H1 (cell line): ENCODE results near the gene SORD. TPM values are rescaled to one million over a fixed set of nuclear protein-coding genes. Genes with fewer than 3 reads are reported as not detected.
A peak's percentile ranks its signal among the peaks of the same experiment; 100 is the strongest.

Source experiments
- CTCF ChIA-PET: fragments of 300-600 bp; sonication (Branson Sonifier 250); formaldehyde crosslinking; loops from one replicate; lab custom pipeline; 2021; ENCODE audit not compliant: partially characterized antibody; lab: Charles Lee
- POLR2A ChIA-PET: fragments of 300-600 bp; sonication (Branson Sonifier 250); formaldehyde crosslinking; loops from one replicate; lab custom pipeline; 2021; ENCODE audit warnings: inconsistent platforms; ENCODE audit not compliant: partially characterized antibody; lab: Charles Lee
- DNase-seq, 2 experiments: peaks; one replicate each; pipeline versions ENCODE4 v3.0.0 to v3.0.0-alpha.2; 2010 to 2022; ENCODE audit warnings: low spot score in 2 of 2, low read depth in 1 of 2, mixed read lengths in 1 of 2
- FAIRE-seq: peaks from 2 replicates; lab custom pipeline; 2011; peaks lifted over from hg19 to GRCh38; lab: Jason Lieb, UNC
- H2AFZ ChIP-seq: 2 replicates; pipeline ENCODE4 v1.8.1; 2012; ENCODE audit warnings: low read length, inconsistent platforms
- H2AK5ac ChIP-seq: 2 replicates; pipeline ENCODE4 v1.6.1; 2013; ENCODE audit warnings: low read depth, low read length
- H2BK120ac ChIP-seq: replicated peaks from 2 replicates; pipeline ENCODE3; 2013; ENCODE audit warnings: low read depth, low read length, inconsistent platforms
- H2BK12ac ChIP-seq: 2 replicates; pipeline ENCODE4 v1.6.1; 2013; ENCODE audit warnings: low read depth, low read length
- H2BK15ac ChIP-seq: 2 replicates; pipeline ENCODE4 v1.6.1; 2013; ENCODE audit warnings: low read length
- H2BK20ac ChIP-seq: 2 replicates; pipeline ENCODE4 v1.6.1; 2013; ENCODE audit warnings: low read length
- H2BK5ac ChIP-seq: 2 replicates; pipeline ENCODE4 v1.6.1; 2013; ENCODE audit warnings: low read depth, low read length
- H3K14ac ChIP-seq: 2 replicates; pipeline ENCODE4 v1.6.1; 2013; ENCODE audit warnings: inconsistent platforms; ENCODE audit not compliant: insufficient read length
- H3K18ac ChIP-seq: 2 replicates; pipeline ENCODE4 v1.6.1; 2013; ENCODE audit warnings: low read length; ENCODE audit errors: extremely low read depth
- H3K23ac ChIP-seq: 2 replicates; pipeline ENCODE4 v1.6.1; 2013; ENCODE audit warnings: inconsistent platforms; ENCODE audit not compliant: insufficient read length
- H3K23me2 ChIP-seq: 2 replicates; pipeline ENCODE4 v1.6.1; 2013; ENCODE audit warnings: low read depth, low read length
- H3K27ac ChIP-seq: 2 replicates; pipeline ENCODE4 v1.6.1; 2011; ENCODE audit warnings: low read depth, low read length, inconsistent platforms
- H3K27me3 ChIP-seq, 4 experiments: replicated peaks in 1 of 4; 1 replicate in 1 of 4; 2 replicates in 3 of 4; pipeline versions ENCODE4 v1.6.1 to v1.8.1; 2011 to 2013; ENCODE audit warnings: low read length in 3 of 4, mild to moderate bottlenecking in 3 of 4, inconsistent platforms in 2 of 4, mixed read lengths in 2 of 4, moderate library complexity in 1 of 4; ENCODE audit not compliant: control insufficient read depth in 3 of 4, insufficient read depth in 3 of 4; ENCODE audit errors: extremely low read depth in 1 of 4
- H3K36me3 ChIP-seq, 4 experiments: 2 replicates each; pipeline versions ENCODE4 v1.6.1 to v1.8.1; 2011 to 2013; ENCODE audit warnings: mild to moderate bottlenecking in 4 of 4, low read length in 3 of 4, moderate library complexity in 2 of 4, control low read depth in 1 of 4, inconsistent platforms in 1 of 4; ENCODE audit not compliant: insufficient read depth in 4 of 4, control insufficient read depth in 2 of 4
- H3K4ac ChIP-seq: replicated peaks from 2 replicates; pipeline ENCODE3; 2013; ENCODE audit warnings: low read length, low read depth, mixed read lengths, inconsistent platforms; ENCODE audit not compliant: insufficient read length
- H3K4me1 ChIP-seq, 4 experiments: replicated peaks in 1 of 4; 1 replicate in 1 of 4; 2 replicates in 3 of 4; pipeline versions ENCODE4 v1.6.1 to v1.8.1; 2011 to 2013; ENCODE audit warnings: low read length in 3 of 4, inconsistent platforms in 2 of 4, mixed read lengths in 1 of 4; ENCODE audit not compliant: insufficient read depth in 4 of 4, control insufficient read depth in 3 of 4
- H3K4me2 ChIP-seq, 2 experiments: 2 replicates each; pipeline versions ENCODE4 v1.6.1 to v1.8.1; 2011 to 2013; ENCODE audit warnings: low read depth in 2 of 2, low read length in 2 of 2, control low read depth in 1 of 2, inconsistent platforms in 1 of 2, mild to moderate bottlenecking in 1 of 2; ENCODE audit not compliant: insufficient read depth in 1 of 2
- H3K4me3 ChIP-seq, 4 experiments: fragments of 200-600, 300-600 bp in 1 of 4; sonication (generic), shearing (Covaris generic), sonication (Bioruptor Twin) in 1 of 4; 2 replicates each; pipeline versions ENCODE4 v1.5.1 to v1.8.1; 2011 to 2016; ENCODE audit warnings: low read length in 4 of 4, low read depth in 3 of 4, control low read depth in 2 of 4, inconsistent platforms in 2 of 4, mild to moderate bottlenecking in 2 of 4, mixed read lengths in 1 of 4, moderate library complexity in 1 of 4; ENCODE audit not compliant: insufficient read depth in 2 of 4; ENCODE audit errors: extremely low read depth in 1 of 4
- H3K56ac ChIP-seq: replicated peaks from 2 replicates; pipeline ENCODE3; 2013; ENCODE audit warnings: low read depth, mild to moderate bottlenecking, mixed read lengths, low read length, inconsistent platforms; ENCODE audit not compliant: insufficient read length
- H3K79me1 ChIP-seq: 2 replicates; pipeline ENCODE4 v1.6.1; 2013; ENCODE audit warnings: low read depth, low read length, control low read depth
- H3K79me2 ChIP-seq, 2 experiments: 2 replicates each; pipeline versions ENCODE4 v1.6.1 to v1.8.1; 2012 to 2013; ENCODE audit warnings: low read length in 2 of 2, mild to moderate bottlenecking in 2 of 2, inconsistent platforms in 1 of 2; ENCODE audit not compliant: insufficient read depth in 2 of 2, control insufficient read depth in 1 of 2
- H3K9ac ChIP-seq, 4 experiments: replicated peaks in 1 of 4; 1 replicate in 1 of 4; 2 replicates in 3 of 4; pipeline versions ENCODE4 v1.6.1 to v1.8.1; 2011 to 2013; ENCODE audit warnings: low read depth in 3 of 4, low read length in 3 of 4, control low read depth in 2 of 4, mild to moderate bottlenecking in 2 of 4, moderate library complexity in 2 of 4, inconsistent platforms in 1 of 4; ENCODE audit errors: extremely low read depth in 1 of 4
- H3K9me3 ChIP-seq, 2 experiments: 2 replicates each; pipeline versions ENCODE4 v1.6.1 to v1.8.1; 2012 to 2013; ENCODE audit warnings: mild to moderate bottlenecking in 2 of 2, moderate library complexity in 2 of 2, control low read depth in 1 of 2, inconsistent platforms in 1 of 2, low read depth in 1 of 2, low read length in 1 of 2, mixed read lengths in 1 of 2; ENCODE audit not compliant: insufficient read depth in 2 of 2
- H4K20me1 ChIP-seq, 2 experiments: replicated peaks in 1 of 2; 2 replicates each; pipeline versions ENCODE3 to v1.8.1; 2011 to 2013; ENCODE audit warnings: inconsistent platforms in 2 of 2, low read length in 2 of 2, mild to moderate bottlenecking in 1 of 2; ENCODE audit not compliant: insufficient read depth in 2 of 2, control insufficient read depth in 1 of 2
- H4K5ac ChIP-seq: 2 replicates; pipeline ENCODE4 v1.6.1; 2013; ENCODE audit warnings: low read length, low read depth, mixed read lengths, inconsistent platforms; ENCODE audit not compliant: insufficient read length
- H4K8ac ChIP-seq: 2 replicates; pipeline ENCODE4 v1.8.0; 2013; ENCODE audit warnings: mild to moderate bottlenecking, moderate library complexity, low read length, inconsistent platforms; ENCODE audit not compliant: insufficient read depth; ENCODE audit errors: extremely low read depth
- H4K91ac ChIP-seq: replicated peaks from 2 replicates; pipeline ENCODE3; 2013; ENCODE audit warnings: low read length, mixed read lengths, inconsistent platforms; ENCODE audit not compliant: insufficient read length
- EZH2 ChIP-seq: fragments of 200-600 bp; sonication (generic); IDR thresholded peaks from 2 replicates; pipeline ENCODE4 v1.7.1; 2012; ENCODE audit warnings: low read depth, mild to moderate bottlenecking, moderate library complexity, low read length, inconsistent platforms; ENCODE audit not compliant: severe bottlenecking
- JUND ChIP-seq: IDR thresholded peaks from 2 replicates; pipeline ENCODE4 v1.6.1; 2011; ENCODE audit warnings: mild to moderate bottlenecking, improper control_type of control experiment, low read length
- RAD21 ChIP-seq, 2 experiments: IDR thresholded peaks in 1 of 2; conservative IDR thresholded peaks in 1 of 2; 2 replicates each; pipeline ENCODE4 v1.6.1; 2011; ENCODE audit warnings: low read depth in 2 of 2, low read length in 2 of 2, improper control_type of control experiment in 1 of 2, inconsistent platforms in 1 of 2, mild to moderate bottlenecking in 1 of 2, moderate library complexity in 1 of 2
- SP2 ChIP-seq: IDR thresholded peaks from 2 replicates; pipeline ENCODE4 v1.6.1; 2012; ENCODE audit warnings: mild to moderate bottlenecking, low read length, inconsistent platforms
- SUZ12 ChIP-seq: fragments of 200-600 bp; sonication (generic); IDR thresholded peaks from 2 replicates; pipeline ENCODE4 v1.6.1; 2012; ENCODE audit warnings: mild to moderate bottlenecking, inconsistent platforms, low read length, moderate library complexity, mixed read lengths
- WGBS, 2 experiments: shearing (Covaris generic) in 1 of 2; methylation state at CpG; one replicate each; pipeline versions ENCODE4 v1.1.6 to v1.1.7; 2013 to 2015; ENCODE audit warnings: low lambda C conversion rate in 2 of 2, mixed read lengths in 2 of 2, inconsistent platforms in 1 of 2, low coverage in 1 of 2, missing lambda C conversion rate in 1 of 2; ENCODE audit not compliant: insufficient replicate concordance in 2 of 2, insufficient coverage in 1 of 2, insufficient read length in 1 of 2; ENCODE audit errors: extremely low coverage in 1 of 2, missing lambda C conversion rate in 1 of 2; 5-methylcytosine and 5-hydroxymethylcytosine counted together
- polyA plus RNA-seq, 7 experiments: library from polyadenylated mRNA; depleted of rRNA in 3 of 7; stranded (reverse) in 5 of 7; unstranded in 2 of 7; fragments of >200 nt in 5 of 7; fragments of 200-250 nt in 2 of 7; gene quantifications; 1 replicate in 5 of 7; 2 replicates in 1 of 7; 4 replicates in 1 of 7; pipeline versions ENCODE4 v1.2.1 to v1.2.3, GENCODE V29; 2011 to 2013; ENCODE audit warnings: missing spikeins in 2 of 7, mixed read lengths in 2 of 7
- total RNA-seq: library from RNA; stranded (reverse); fragmentation: NEBNext Ultra II Directional; extraction: Animal tissue kit (Norgen Biotek cat#: 25700); gene quantifications from 2 replicates; pipeline ENCODE4 v1.2.1, GENCODE V29; 2021
- TF ChIP-seq, protein P1 (sequence below), 3 experiments: IDR thresholded peaks; 1 replicate in 2 of 3; 2 replicates in 1 of 3; pipeline versions ENCODE4 v1.5.1 to v1.6.1; 2011; ENCODE audit warnings: low read length in 3 of 3, mild to moderate bottlenecking in 3 of 3, inconsistent platforms in 2 of 3, low read depth in 1 of 3, moderate library complexity in 1 of 3; ENCODE audit not compliant: insufficient read depth in 1 of 3; ENCODE audit errors: control extremely low read depth in 1 of 3

Gene SORD
- total and polyA plus RNA-seq, 2 of the 8 experiments (the other 6 are each of a cell fraction or from before 2014, with no cell fraction given), result 52.6 to 75.8 TPM

DNA sequence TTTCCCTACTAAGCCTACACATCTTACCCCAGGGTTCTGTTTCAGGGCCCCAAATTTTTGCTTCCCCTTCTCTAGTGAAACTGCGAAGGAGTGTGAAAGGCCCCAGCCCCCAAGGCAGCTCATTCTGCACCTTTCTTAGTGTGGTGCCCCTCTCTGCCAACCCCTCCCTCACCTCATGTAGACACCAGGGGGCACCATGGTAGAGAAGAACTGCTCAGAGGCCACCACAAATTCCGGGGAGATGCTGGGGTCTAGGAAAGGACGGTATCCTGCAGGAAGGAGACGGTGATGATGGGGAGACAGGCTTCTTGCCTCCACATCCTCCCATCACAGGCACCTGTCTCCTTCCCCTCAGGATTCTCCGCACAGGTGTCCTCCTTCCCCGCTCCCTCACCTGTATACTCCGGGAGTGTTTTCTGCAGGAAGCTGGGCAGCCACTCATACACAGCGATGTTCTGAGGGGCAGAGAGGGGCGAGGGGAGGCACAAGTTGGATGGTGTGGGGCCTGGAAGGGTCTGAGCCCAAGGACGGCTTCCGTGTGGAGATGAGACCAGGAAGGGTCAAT is 87.3 kb downstream of the SORD start:
- 55% methylated on average over 9 of the region's 11 CpGs; no CpG with 5 or more reads in 1 of the 2 experiments for WGBS, 2 experiments
- no peak overlapping the region for H2BK5ac ChIP-seq
- CTCF ChIA-PET, result interaction anchor here (0.7 to 3.3 kb wide), 10 partner anchors 8 to 53 kb away, joined by 3 to 22 read pairs (median 4); no protein-coding TSS in a partner anchor

More for the DNA sequence above, 87.3 kb downstream of the SORD start:
- no peak overlapping the region for H4K91ac ChIP-seq
- H2BK12ac ChIP-seq, result no peak overlapping the region
- peaks cover 0 to 23% (median 17%) of the 10 kb centered on the region in 4 experiments; a peak in 6 of 7 replicates for H3K4me1 ChIP-seq
- no peak overlapping the region for H3K23ac ChIP-seq
- H2BK15ac ChIP-seq, result no peak overlapping the region
- H3K27ac ChIP-seq, result no peak overlapping the region
- no peaks in the 10 kb centered on the region; a peak in 1 of 4 replicates for H3K9me3 ChIP-seq
- H3K4me2 ChIP-seq, result no peak overlapping the region
- H2BK120ac ChIP-seq, result no peak overlapping the region
- no peak overlapping the region for H2AK5ac ChIP-seq
- FAIRE-seq, result peak; percentile 32
- peaks cover 0 to 3% (median 0%) of the 10 kb centered on the region in 4 experiments; a peak in 1 of 8 replicates for H3K36me3 ChIP-seq
- no peak overlapping the region for H3K4ac ChIP-seq
- DNase-seq, result no peak
- H3K18ac ChIP-seq, result no peak overlapping the region
- H3K79me1 ChIP-seq, result no peaks in the 10 kb centered on the region
- no peak overlapping the region for H2BK20ac ChIP-seq
- peaks cover 58 to 72% (median 63%) of the 10 kb centered on the region in 4 experiments for H3K27me3 ChIP-seq
- no peak overlapping the region for H4K5ac ChIP-seq
- H3K14ac ChIP-seq, result no peak overlapping the region
- no peak overlapping the region for H3K56ac ChIP-seq
- H4K8ac ChIP-seq, result no peak overlapping the region
- H4K20me1 ChIP-seq, result peaks cover 17 to 31% of the 10 kb centered on the region in 2 experiments
- H3K9ac ChIP-seq, result no peak overlapping the region
- no peak overlapping the region for H2AFZ ChIP-seq
- H3K4me3 ChIP-seq, result no peak overlapping the region
- POLR2A ChIA-PET, result no interaction called here
- no peaks in the 10 kb centered on the region for H3K79me2 ChIP-seq
- TF ChIP-seq SP2 (no peak), EZH2 (peak; percentile 57), SUZ12 (peak; percentile 75; the same call in 1 of the 2 replicates), JUND (no peak), RAD21 (IDR thresholded peaks at IDR 0.05 in 1 of 2, conservative IDR thresholded peaks at IDR 0.05 in 1 of 2; ENCODE audit: low read depth in 2 of 2, low read length in 2 of 2) (peak; percentile 24 to 38; a peak in 2 of 4 replicates)
- TF ChIP-seq, protein P1, sequence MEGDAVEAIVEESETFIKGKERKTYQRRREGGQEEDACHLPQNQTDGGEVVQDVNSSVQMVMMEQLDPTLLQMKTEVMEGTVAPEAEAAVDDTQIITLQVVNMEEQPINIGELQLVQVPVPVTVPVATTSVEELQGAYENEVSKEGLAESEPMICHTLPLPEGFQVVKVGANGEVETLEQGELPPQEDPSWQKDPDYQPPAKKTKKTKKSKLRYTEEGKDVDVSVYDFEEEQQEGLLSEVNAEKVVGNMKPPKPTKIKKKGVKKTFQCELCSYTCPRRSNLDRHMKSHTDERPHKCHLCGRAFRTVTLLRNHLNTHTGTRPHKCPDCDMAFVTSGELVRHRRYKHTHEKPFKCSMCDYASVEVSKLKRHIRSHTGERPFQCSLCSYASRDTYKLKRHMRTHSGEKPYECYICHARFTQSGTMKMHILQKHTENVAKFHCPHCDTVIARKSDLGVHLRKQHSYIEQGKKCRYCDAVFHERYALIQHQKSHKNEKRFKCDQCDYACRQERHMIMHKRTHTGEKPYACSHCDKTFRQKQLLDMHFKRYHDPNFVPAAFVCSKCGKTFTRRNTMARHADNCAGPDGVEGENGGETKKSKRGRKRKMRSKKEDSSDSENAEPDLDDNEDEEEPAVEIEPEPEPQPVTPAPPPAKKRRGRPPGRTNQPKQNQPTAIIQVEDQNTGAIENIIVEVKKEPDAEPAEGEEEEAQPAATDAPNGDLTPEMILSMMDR (IDR thresholded peaks at IDR 0.05; ENCODE audit: control extremely low read depth in 1 of 3, insufficient read depth in 1 of 3, low read depth in 1 of 3, low read length in 3 of 3), result peak; percentile 19 to 32 (median 25); a peak in 3 of 4 replicates
- H3K23me2 ChIP-seq, result peaks cover 6% of the 10 kb centered on the region; the same call in 1 of the 2 replicates
